Activated CD4-positive, alpha-beta T cell treated with anti-CD3 and anti-CD28 coated beads, Interleukin-2, amount 10 ng/mL, durations not matched to agents 7 days and 5 days (primary cell): ENCODE results near the gene WTAP. TPM values are rescaled to one million over a fixed set of nuclear protein-coding genes. Genes with fewer than 3 reads are reported as not detected.

Experiments
- total RNA-seq, 2 experiments: library from RNA; stranded (reverse); gene quantifications; one replicate each; pipeline ENCODE4 v1.2.3, GENCODE V29; 2021

Gene WTAP
- total RNA-seq, 2 experiments from 2014 or later, result 120 to 131 TPM

Other genes starting within 250 kb of the WTAP start
- gene SOD2, start 34.3 kb upstream of the WTAP start, total RNA-seq, result 10 to 100 TPM; 62.9 to 64.0 TPM
- gene ACAT2, start 34.5 kb downstream of the WTAP start, total RNA-seq, result 10 to 100 TPM; 58.4 to 65.8 TPM
- gene TCP1, start 62.1 kb downstream of the WTAP start, total RNA-seq, result 100 to 1,000 TPM; 192 to 209 TPM
- gene MRPL18, start 63.0 kb downstream of the WTAP start, total RNA-seq, result 10 to 100 TPM; 65.5 to 73.0 TPM
- gene PNLDC1, start 72.8 kb downstream of the WTAP start, total RNA-seq, result under 1 TPM; 0.17 to 0.30 TPM
- not detected for gene MAS1, start 163.5 kb downstream of the WTAP start, total RNA-seq
- gene IGF2R, start 241.6 kb downstream of the WTAP start, total RNA-seq, result 10 to 100 TPM; 62.8 to 65.0 TPM